Right renal pelvis (tissue), 4 donors: Measurements from ENCODE around the gene CTRL. TPM values are rescaled to one million over a fixed set of nuclear protein-coding genes. Genes with fewer than 3 reads are reported as not detected.

Source experiments
- DNase-seq, 4 donors: peaks; one replicate each; pipeline ENCODE4 v3.0.0-alpha.2; 2013; ENCODE audit warnings: low read depth in 4 of 4, low spot score in 3 of 4, missing footprints in 1 of 4
- polyA plus RNA-seq, 4 donors: library from polyadenylated mRNA; unstranded; fragments of 120-200 nt; gene quantifications; one replicate each; pipeline ENCODE4 v1.2.1, GENCODE V29; 2013; ENCODE audit not compliant: insufficient read length in 4 of 4

Gene CTRL
- polyA plus RNA-seq, 4 donors = 3.0 to 8.9 (median 5.7) TPM

DNA sequence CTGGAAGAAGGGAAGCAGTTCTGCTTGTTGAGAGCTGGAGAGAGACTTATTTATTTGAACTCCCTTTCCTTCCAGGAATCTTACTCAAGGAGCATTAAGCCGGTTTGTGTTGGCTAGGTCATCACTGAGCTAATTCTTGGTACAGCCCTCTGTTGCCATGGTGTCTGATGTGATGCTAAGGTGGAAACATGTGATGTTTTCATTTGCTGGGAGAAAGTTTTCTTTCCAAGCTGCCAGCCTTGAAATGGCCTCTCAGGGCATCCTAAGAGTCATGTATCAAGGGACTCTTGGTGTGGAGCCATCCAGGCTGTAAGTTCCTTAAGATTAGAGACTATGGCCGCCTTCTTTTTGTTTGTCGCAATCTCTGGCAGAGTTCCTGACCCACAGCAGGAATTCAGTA is 34.4 kb downstream of the CTRL start:
- DNase-seq = no peak

- DNase-seq = no peak
Measured at GRCh38 chr16:67893743-67894399, 37.8 kb downstream of the CTRL start.

DNA sequence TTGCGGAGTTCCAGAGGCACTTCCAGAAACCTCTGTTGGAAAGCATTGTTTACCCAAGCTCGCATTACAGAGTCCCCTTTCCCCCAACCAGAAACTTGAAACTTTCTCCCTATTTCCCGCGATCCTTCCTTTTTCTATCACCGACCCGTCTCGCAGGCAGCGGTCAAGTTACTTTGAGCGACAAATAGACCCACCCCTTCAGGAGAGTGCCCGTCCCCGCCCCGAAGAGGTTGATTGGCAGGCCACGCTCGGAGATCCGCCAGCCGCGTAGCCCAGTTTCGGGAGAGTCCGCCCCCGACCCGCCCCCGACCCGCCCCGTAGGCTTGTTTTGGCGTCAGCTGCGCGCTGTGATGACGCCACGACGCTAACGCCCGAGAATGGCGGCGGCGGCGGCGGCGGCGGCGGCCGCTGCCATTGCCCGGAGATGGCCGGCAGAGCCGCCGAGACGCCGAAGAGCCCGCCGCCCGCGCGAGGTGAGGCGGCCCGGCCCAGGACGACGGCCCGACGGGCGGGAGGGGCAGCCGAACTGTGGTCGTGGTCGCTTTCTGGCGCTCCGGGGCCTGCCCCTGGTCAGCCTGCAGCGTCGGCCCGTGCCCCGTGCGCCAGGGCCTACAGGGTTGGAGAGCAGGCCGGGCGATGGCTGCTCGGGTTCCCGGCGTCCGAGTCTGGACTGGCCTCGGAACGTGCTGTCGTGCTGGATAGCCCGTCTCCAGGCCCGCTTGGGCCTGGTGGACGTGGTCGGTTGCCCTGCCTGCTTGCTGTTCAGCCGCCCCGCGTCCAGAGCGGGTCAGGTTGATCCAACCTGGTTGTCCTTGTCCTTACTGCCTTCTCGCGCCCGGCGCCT is 38.5 kb downstream of the CTRL start, which contains the start of gene PSKH1:
Gene PSKH1 (plus strand): TSS at position 356 of the 844 bp plus-strand sequence. CDS start 15,496 bp downstream, outside the sequence.
- peak; percentile 87 to 91 (median 88) for DNase-seq

- no peak for DNase-seq
Measured at GRCh38 chr16:67892375-67892774, 39.3 kb downstream of the CTRL start.

DNA sequence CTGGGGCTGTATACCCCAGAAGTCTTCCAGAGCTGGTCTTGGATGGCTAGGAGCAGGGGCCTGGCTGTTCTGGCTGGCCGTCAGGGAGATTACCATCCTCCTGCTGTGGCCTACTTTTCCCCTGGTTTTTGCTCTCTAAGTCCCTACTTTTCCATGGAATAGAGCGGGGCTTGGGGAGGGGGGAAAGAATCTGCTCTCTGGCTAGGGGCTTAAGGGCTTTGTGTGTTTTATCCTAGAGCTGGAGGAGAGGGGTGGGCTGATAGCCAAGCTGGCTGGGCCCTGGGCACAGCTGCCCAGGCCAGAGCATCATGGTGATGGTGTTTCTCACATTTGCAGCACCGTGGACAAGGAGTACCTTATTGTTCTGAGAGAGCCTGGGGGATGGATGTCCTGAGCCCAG is 43.3 kb downstream of the CTRL start:
- no peak for DNase-seq

GRCh38 chr16:67886387-67886786 is 45.3 kb downstream of the CTRL start:
- no peak for DNase-seq

DNA sequence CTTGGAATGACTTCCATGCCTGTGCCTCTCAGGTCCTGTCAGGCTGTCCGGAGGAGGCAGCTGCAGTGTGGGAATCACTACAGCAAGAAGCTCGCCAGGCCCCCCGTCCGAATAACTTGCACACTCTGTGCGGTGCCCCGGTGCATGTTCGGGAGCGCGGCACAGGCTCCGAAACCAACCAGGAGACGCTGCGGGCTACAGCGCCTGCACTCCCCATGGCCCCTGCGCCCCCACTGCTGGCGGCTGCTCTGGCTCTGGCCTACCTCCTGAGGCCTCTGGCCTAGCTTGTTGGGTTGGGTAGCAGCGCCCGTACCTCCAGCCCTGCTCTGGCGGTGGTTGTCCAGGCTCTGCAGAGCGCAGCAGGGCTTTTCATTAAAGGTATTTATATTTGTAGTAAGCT is 45.7 kb downstream of the CTRL start:
- DNase-seq = no peak

- no peak for DNase-seq
Measured at GRCh38 chr16:67885545-67885944, 46.1 kb downstream of the CTRL start.

- DNase-seq = peak in 3 of 4 donors; percentile 53 to 65 (median 58)
Measured at GRCh38 chr16:67884684-67885083, 47.0 kb downstream of the CTRL start, which contains the start of gene NRN1L. TSS of gene NRN1L (plus strand) at chr16:67884885. CDS start at chr16:67884904, 19 bp downstream.

GRCh38 chr16:67883872-67884261 is 47.8 kb downstream of the CTRL start:
- no peak for DNase-seq

GRCh38 chr16:67883146-67883871 is 48.4 kb downstream of the CTRL start:
- DNase-seq = no peak

GRCh38 chr16:67882374-67883145 is 49.1 kb downstream of the CTRL start:
- no peak for DNase-seq

GRCh38 chr16:67881621-67882161 is 50.0 kb downstream of the CTRL start:
- no peak for DNase-seq

DNA sequence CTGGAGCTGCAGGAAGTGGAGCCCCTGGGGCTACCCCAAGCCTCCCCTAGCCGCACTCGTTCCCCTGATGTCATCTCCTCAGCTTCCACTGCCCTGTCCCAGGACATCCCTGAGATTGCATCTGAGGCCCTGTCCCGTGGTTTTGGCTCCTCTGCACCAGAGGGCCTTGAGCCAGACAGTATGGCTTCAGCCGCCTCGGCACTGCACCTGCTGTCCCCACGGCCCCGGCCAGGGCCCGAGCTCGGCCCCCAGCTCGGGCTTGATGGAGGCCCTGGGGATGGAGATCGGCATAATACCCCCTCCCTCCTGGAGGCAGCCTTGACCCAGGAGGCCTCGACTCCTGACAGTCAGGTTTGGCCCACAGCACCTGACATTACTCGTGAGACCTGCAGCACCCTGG is 51.1 kb downstream of the CTRL start:
- DNase-seq = no peak

DNA sequence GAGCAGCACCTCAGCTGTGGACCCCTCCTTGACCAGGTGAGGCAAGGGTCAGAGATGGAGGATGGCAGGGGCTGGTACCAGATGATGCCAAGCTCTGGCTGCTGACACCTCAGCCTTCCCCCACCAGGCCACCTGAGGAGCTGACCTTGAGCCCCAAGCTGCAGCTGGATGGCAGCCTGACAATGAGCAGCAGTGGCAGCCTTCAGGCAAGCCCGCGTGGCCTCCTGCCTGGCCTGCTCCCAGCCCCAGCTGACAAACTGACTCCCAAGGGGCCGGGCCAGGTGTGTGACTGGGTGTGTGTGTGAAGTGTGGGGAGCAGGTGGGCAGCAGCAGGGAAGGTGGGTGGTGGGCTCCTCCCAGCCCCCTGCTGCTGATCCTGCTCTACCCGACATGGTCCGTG is 51.7 kb downstream of the CTRL start:
- no peak for DNase-seq

Other genes starting within 250 kb of the CTRL start
- gene GFOD2, start 212.5 kb downstream of the CTRL start, polyA plus RNA-seq = 10 to 100 TPM; 20.5 to 24.9 (median 21.5) TPM
- gene RANBP10, start 125.3 kb downstream of the CTRL start, polyA plus RNA-seq = 10 to 100 TPM; 21.6 to 28.5 (median 22.3) TPM
- 1 to 10 TPM; 7.3 to 9.0 (median 7.7) TPM for gene TSNAXIP1, start 125.0 kb downstream of the CTRL start, polyA plus RNA-seq
- 10 to 100 TPM; 30.4 to 33.8 (median 32.1) TPM for gene THAP11, start 89.5 kb downstream of the CTRL start, polyA plus RNA-seq
- gene NUTF2, start 84.9 kb downstream of the CTRL start, polyA plus RNA-seq = 100 to 1,000 TPM; 121 to 130 (median 129) TPM
- gene CENPT, start 84.2 kb downstream of the CTRL start, polyA plus RNA-seq = 10 to 100 TPM; 42.0 to 51.5 (median 46.9) TPM
- gene EDC4, start 58.8 kb downstream of the CTRL start, polyA plus RNA-seq = 10 to 100 TPM; 80.6 to 93.6 (median 86.7) TPM
- under 1 TPM in 2 of 4 donors, not detected in 2; 0.31 to 0.95 TPM for gene NRN1L, start 47.0 kb downstream of the CTRL start, polyA plus RNA-seq
- gene PSKH1, start 38.6 kb downstream of the CTRL start, polyA plus RNA-seq = 10 to 100 TPM; 33.7 to 41.8 (median 37.9) TPM
- gene PSMB10, start 5.0 kb upstream of the CTRL start, polyA plus RNA-seq = 10 to 100 TPM; 20.0 to 30.3 (median 21.3) TPM
- 10 to 100 TPM; 15.8 to 21.7 (median 19.1) TPM for gene LCAT, start 12.3 kb upstream of the CTRL start, polyA plus RNA-seq
- gene SLC12A4, start 36.8 kb upstream of the CTRL start, polyA plus RNA-seq = 10 to 100 TPM; 33.6 to 38.0 (median 36.5) TPM
- under 1 TPM in 3 of 4 donors, not detected in 1; 0.06 to 0.37 (median 0.14) TPM for gene DPEP3, start 48.6 kb upstream of the CTRL start, polyA plus RNA-seq
- under 1 TPM; 0.44 to 0.78 (median 0.70) TPM for gene DPEP2, start 67.6 kb upstream of the CTRL start, polyA plus RNA-seq
- not detected for gene DPEP2NB, start 84.0 kb upstream of the CTRL start, polyA plus RNA-seq
- 10 to 100 TPM in 3 of 4 donors, 1 to 10 TPM in 1; 9.9 to 12.1 (median 10.9) TPM for gene DDX28, start 91.4 kb upstream of the CTRL start, polyA plus RNA-seq
- gene DUS2, start 91.4 kb upstream of the CTRL start, polyA plus RNA-seq = 10 to 100 TPM; 13.2 to 17.2 (median 15.1) TPM
- 10 to 100 TPM; 32.2 to 39.0 (median 35.9) TPM for gene NFATC3, start 153.5 kb upstream of the CTRL start, polyA plus RNA-seq